Muscle layer of colon (tissue), 2 donors: ENCODE measurements around the gene ETFRF1.

Source experiments
- H3K27ac ChIP-seq: one replicate; pipeline ENCODE4 v1.7.0; 2013; ENCODE audit warnings: low read depth, mild to moderate bottlenecking, low read length, moderate library complexity
- H3K27me3 ChIP-seq, 2 donors: one replicate each; pipeline ENCODE4 v1.7.0; 2013; ENCODE audit warnings: low read length in 2 of 2, mild to moderate bottlenecking in 2 of 2; ENCODE audit not compliant: insufficient read depth in 2 of 2, control insufficient read depth in 1 of 2
- H3K36me3 ChIP-seq: one replicate; pipeline ENCODE4 v1.7.0; 2013; ENCODE audit warnings: mild to moderate bottlenecking, low read length; ENCODE audit not compliant: insufficient read depth
- H3K4me1 ChIP-seq: one replicate; pipeline ENCODE4 v1.7.0; 2013; ENCODE audit warnings: mild to moderate bottlenecking, low read length; ENCODE audit not compliant: insufficient read depth
- H3K4me3 ChIP-seq, 2 donors: one replicate each; pipeline ENCODE4 v1.7.0; 2013; ENCODE audit warnings: low read length in 2 of 2, low read depth in 1 of 2, mild to moderate bottlenecking in 1 of 2, moderate library complexity in 1 of 2
- H3K9ac ChIP-seq: one replicate; pipeline ENCODE4 v1.7.0; 2013; ENCODE audit warnings: low read length
- H3K9me3 ChIP-seq: one replicate; pipeline ENCODE4 v1.7.0; 2013; ENCODE audit warnings: mild to moderate bottlenecking, low read length
- donor health status: abdominal sarcoma.
- donor health status: Adenocarcinoma of cecum.

ETFRF1 gene

DNA sequence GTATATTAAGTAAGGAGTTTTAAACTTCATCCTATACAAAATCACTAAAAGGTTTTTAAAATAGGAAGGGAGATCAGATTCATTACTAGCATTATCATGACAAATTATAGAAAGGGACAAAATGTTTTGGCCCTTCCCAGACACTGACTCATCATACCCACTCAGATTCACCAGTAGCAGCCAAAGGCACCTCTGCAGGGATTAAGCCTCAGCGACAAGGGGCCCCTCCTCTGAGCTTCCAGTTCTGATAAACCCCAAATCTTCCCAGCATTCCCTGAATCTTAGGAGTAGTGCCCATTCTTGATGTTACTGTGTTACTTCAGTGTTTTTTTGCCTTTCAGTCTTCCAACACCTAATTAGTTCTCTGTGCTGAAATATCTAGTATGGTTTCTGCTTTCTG lies 41.2 kb downstream of the ETFRF1 start:
- no peak overlapping the region for H3K9ac ChIP-seq
- H3K27ac ChIP-seq = no peak overlapping the region
- no peaks in the 10 kb centered on the region for H3K9me3 ChIP-seq
- no peaks in the 10 kb centered on the region for H3K27me3 ChIP-seq
- peaks cover 10% of the 10 kb centered on the region for H3K4me1 ChIP-seq
- peaks cover 5% of the 10 kb centered on the region for H3K36me3 ChIP-seq
- H3K4me3 ChIP-seq = no peak overlapping the region

DNA sequence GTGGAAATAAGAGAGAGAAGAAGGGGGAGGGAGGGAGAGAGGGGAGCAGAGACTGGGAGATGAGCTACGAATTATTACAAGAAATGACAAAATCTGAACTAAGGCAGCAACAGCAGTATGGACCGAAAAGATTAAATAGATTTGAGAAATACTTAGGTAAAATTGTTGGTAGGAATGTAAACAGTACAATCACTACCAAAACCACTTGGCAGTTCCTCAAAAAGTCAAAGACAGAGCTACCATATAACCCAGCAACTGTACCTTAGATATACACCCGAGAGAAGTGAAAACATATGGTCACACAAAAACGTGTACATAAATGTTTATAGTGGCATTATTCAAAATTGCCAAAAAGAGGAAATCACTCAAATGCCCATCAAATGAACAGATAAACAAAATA lies 41.6 kb downstream of the ETFRF1 start:
- H3K9me3 ChIP-seq = no peaks in the 10 kb centered on the region
- no peak overlapping the region for H3K27ac ChIP-seq
- H3K36me3 ChIP-seq = peaks cover 5% of the 10 kb centered on the region
- H3K4me1 ChIP-seq = peaks cover 15% of the 10 kb centered on the region
- no peak overlapping the region for H3K9ac ChIP-seq
- no peak overlapping the region for H3K4me3 ChIP-seq
- no peaks in the 10 kb centered on the region for H3K27me3 ChIP-seq

DNA sequence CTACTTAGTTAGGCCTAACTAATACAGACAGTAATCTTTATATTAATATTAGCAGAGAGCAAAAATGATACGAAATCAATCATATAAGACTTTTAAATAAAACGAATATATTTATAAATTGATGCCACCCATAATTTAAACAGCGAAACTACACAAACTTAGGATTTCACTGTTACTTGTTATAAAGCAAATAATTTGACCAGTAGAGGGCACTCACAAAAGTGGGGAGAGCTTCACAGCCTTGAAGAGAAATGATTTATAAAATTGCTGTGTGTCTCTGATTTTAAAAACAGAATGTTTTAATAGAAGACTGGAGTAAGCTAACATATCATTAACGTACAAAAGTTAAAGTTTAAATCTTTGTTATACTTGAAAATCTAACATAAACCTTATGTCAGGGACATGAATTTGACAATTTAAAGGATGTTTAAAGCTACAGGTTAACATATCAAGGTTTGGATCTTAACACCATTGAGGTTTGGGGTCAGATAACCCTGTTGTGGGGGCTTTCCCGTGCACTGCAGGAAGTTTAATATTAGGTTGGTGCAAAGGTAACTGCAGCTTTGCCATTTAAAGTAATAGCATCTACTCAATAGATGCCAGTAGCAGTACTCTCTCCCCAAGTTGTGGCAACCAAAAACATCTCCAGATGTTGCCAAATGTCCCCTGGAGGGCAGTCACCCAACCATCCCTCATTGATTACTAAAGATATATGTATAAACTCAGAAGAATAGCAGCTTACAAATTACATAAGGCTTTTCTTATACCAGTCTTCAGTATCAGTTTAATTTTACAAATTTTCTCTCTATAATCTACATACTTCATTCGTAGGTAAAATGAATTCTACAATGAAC lies 46.4 kb downstream of the ETFRF1 start:
- no peak overlapping the region for H3K4me3 ChIP-seq
- H3K27ac ChIP-seq = peak overlapping the region; percentile 14
- H3K36me3 ChIP-seq = peaks cover 17% of the 10 kb centered on the region
- H3K9me3 ChIP-seq = no peaks in the 10 kb centered on the region
- H3K9ac ChIP-seq = peak overlapping the region; percentile 16
- H3K4me1 ChIP-seq = peaks cover 20% of the 10 kb centered on the region
- H3K27me3 ChIP-seq = no peaks in the 10 kb centered on the region

DNA sequence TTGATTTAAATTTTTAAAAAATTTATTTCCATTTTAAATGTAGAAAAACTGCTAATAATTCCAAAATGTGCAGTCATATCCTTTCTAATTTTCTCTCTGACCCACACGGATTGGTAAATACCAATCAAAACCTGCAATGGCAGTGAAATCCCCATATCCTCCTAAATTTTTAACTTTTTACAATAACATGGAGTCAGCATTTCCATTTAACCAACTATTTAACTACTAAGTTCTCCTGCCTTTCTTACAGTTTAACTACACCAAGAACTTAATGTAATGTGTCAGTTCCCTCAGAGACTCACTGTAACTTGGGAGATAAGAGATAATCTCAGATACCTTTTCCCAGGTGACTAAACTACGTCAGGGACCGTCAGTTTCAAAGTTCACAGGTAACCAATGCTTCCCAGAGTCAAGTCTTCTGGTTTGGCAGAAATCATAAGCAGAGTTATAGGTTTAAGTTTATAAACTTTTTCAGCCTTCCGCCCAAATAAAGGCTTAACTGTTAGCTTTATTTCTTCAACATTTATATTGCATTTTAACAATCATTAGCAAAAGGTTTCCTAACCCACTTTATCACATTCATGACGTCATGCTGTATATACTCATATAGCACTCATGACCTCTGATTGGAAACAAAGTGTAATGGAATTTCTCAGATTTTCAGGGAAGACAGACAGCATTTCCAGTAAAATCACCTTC lies 48.1 kb downstream of the ETFRF1 start:
- peaks cover 18% of the 10 kb centered on the region for H3K4me1 ChIP-seq
- no peaks in the 10 kb centered on the region for H3K9me3 ChIP-seq
- H3K9ac ChIP-seq = no peak overlapping the region
- no peaks in the 10 kb centered on the region for H3K27me3 ChIP-seq
- no peak overlapping the region for H3K4me3 ChIP-seq
- H3K36me3 ChIP-seq = peaks cover 12% of the 10 kb centered on the region
- no peak overlapping the region for H3K27ac ChIP-seq

DNA sequence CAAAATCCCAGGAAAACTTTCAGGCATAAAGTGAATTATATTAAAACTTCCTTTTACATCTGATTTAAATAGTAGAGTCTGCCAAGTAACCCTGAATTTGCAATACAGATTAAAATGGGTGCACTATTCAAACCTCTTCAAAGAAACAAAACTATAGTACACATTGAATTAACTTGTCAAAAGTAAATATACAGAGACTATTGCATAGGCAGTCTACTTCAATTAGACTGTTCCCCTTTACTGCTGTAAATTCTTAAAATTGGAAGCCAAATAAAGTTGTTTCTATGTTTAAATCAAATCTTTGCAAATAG lies 48.6 kb downstream of the ETFRF1 start:
- no peaks in the 10 kb centered on the region for H3K27me3 ChIP-seq
- H3K4me1 ChIP-seq = peaks cover 18% of the 10 kb centered on the region
- H3K27ac ChIP-seq = no peak overlapping the region
- H3K4me3 ChIP-seq = no peak overlapping the region
- H3K9me3 ChIP-seq = no peaks in the 10 kb centered on the region
- peaks cover 12% of the 10 kb centered on the region for H3K36me3 ChIP-seq
- no peak overlapping the region for H3K9ac ChIP-seq

DNA sequence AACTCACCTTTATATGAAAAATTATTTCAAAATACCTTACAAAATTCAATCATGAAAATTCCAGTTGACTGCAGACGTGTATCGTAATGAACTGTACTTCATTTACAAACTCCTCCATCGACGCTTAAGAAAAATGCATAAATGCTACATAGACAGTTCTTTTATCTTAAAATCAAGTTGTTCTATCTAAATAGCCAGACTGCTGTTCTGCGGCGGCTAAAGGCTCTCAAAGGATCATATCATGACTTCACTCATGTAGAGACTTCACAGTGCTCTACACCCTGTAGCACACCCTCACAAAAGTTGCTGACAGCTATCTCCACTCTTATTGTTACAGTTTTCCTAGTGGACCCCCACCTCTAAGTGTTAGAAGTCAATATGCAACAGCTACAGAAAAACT lies 50.5 kb downstream of the ETFRF1 start:
- Histone ChIP-seq H3K27me3 (no peaks in the 10 kb centered on the region), H3K9me3 (no peaks in the 10 kb centered on the region)

DNA sequence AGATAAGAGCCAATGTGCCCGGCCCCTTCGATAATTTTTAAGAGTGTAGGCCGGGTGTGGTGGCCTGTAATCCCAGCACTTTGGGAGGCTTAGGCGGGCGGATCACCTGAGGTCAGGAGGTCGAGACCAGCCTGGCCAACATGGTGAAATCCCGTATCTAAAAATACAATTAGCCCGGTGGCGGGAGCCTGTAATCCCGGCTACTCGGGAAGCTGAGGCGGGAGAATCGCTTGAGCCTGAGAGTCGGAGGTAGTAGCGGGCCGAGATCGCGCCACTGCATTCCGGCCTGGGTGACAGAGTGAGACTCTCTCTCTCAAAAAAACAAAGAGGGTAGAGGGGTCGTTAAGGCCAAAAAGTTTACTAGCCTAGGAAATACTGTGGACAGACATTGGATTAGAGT lies 53.1 kb downstream of the ETFRF1 start:
- Histone ChIP-seq H3K4me3 (no peak overlapping the region), H3K9ac (no peak overlapping the region), H3K36me3 (peaks cover 10% of the 10 kb centered on the region), H3K4me1 (peaks cover 14% of the 10 kb centered on the region), H3K27ac (no peak overlapping the region), H3K27me3 (no peaks in the 10 kb centered on the region), H3K9me3 (no peaks in the 10 kb centered on the region)

More for the DNA sequence above, 50.5 kb downstream of the ETFRF1 start:
- no peak overlapping the region for H3K4me3 ChIP-seq
- H3K4me1 ChIP-seq = peaks cover 24% of the 10 kb centered on the region
- no peak overlapping the region for H3K9ac ChIP-seq
- H3K27ac ChIP-seq = no peak overlapping the region
- H3K36me3 ChIP-seq = peaks cover 12% of the 10 kb centered on the region

DNA sequence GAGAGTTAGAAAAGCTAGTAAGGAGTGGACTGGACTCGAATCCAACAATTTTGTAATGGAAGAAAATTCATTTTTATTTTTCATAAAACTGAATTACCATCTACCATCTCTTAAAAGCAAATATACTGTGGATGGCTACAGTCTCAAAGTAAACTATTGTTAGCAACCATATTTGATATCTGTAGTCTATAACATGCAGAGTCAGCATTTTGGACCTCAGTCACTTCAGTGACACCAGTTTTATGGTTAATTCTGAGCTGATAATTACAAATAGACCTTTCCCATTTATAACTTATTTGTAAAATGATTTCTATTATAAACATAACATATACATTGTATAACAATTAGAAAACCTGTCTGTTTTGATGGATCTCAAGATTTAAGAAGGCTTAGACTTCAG lies 53.7 kb downstream of the ETFRF1 start:
- no peak overlapping the region for H3K4me3 ChIP-seq

DNA sequence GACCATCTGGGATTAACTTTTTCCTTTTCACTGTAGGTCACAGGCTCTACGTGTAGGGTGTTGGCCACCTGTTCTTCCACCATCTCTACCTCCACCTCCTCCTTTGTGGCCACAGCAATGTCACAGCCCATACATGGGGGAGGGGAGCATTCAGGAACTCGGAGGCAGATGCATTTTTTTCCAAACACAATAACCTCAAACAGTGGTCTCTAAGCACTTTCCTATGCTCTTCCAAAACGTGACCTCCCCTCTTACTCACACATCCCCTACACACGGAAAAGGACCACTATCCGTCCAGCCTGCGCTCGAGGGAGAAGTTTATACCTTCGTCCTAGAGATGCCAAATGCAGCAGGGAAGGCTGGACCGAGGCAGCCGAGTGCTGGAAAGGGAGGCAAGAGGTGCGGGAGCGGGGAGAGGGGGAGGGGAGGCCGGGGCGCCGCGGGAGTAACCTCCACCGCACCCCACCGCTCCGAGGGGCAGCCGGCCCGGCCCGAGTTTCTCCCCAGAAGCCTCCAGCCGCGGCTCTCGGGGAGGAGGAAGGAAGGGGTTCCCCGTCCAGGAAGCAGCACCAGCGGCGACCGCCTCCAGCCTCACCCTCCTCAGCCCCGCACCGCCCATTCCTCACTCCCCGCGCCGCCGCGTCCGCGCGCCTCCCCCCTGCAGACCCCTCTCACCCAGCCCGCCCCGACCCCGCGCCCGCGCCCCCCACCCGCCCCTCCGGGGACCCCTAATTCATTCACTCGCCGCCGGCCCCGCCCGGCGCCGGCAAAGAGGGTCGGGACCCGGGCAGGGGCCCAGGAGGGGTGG lies 55.1 kb downstream of the ETFRF1 start:
- Histone ChIP-seq H3K4me1 (peaks cover 6% of the 10 kb centered on the region), H3K36me3 (no peaks in the 10 kb centered on the region), H3K9me3 (no peaks in the 10 kb centered on the region), H3K27me3 (no peaks in the 10 kb centered on the region), H3K9ac (peak overlapping the region; percentile 65), H3K27ac (peak overlapping the region; percentile 82), H3K4me3 (peak overlapping the region; percentile 84 to 88)

More for the DNA sequence above, 53.7 kb downstream of the ETFRF1 start:
- Histone ChIP-seq H3K27ac (no peak overlapping the region), H3K9me3 (no peaks in the 10 kb centered on the region), H3K4me1 (peaks cover 13% of the 10 kb centered on the region), H3K27me3 (no peaks in the 10 kb centered on the region), H3K36me3 (peaks cover 6% of the 10 kb centered on the region), H3K9ac (no peak overlapping the region)

DNA sequence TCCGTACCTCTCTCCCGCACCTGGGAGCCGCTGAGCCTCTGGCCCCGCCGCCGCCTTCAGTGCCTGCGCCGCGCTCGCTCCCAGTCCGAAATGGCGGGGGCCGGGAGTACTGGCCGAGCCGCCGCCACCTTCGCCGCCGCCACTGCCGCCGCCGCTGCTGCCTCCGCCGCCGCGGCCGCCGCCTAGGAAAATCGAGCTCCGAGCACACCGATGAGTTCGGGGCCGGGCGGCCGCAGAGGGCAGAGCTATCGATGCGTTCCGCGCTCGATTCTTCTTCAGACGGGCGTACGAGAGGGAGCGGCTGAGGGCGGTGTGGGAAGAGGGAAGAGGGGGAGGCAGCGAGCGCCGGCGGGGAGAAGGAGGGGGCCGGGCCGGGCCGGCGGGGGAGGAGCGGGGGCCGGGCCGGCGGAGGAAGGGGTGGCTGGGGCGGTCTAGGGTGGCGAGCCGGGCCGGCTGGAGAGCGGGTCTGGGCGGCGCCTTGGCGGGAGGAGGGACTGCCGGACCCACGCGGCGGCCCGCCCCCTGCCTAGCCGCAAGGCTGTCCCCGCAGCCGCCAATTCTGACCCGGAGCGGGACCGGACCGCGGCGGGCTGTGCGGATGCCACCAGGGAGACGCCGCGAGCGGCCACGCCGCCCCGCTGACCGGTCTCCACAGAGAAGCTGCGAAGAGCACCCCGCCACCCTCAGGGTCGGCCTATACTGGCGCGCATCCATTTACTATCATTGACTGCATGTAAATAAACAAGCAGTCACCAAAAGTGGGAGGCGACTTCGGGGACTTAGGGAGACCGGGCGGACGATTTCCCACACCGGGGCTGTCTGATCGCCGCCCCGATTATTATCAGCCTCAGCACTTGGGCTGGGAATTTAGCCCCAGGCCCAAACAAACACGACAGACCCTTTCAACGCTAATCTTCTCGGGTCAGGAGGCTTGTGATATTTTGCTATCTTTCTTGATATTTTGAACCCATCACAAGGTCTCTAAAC lies 56.0 kb downstream of the ETFRF1 start, which contains the start of gene KRAS:
TSS of gene KRAS (minus strand) at position 186 of the 987 bp plus-strand sequence.
- H3K27me3 ChIP-seq = no peaks in the 10 kb centered on the region
- H3K4me3 ChIP-seq = peak within 1 kb of the TSS; percentile 85 to 88
- H3K27ac ChIP-seq = peak within 1 kb of the TSS; percentile 85
- peaks cover 6% of the 10 kb centered on the region for H3K4me1 ChIP-seq
- H3K9me3 ChIP-seq = no peaks in the 10 kb centered on the region
- peak within 1 kb of the TSS; percentile 65 for H3K9ac ChIP-seq
- no peaks in the 10 kb centered on the region for H3K36me3 ChIP-seq
